Measurements from ENCODE around the gene DACT2.

DACT2 gene

DNA sequence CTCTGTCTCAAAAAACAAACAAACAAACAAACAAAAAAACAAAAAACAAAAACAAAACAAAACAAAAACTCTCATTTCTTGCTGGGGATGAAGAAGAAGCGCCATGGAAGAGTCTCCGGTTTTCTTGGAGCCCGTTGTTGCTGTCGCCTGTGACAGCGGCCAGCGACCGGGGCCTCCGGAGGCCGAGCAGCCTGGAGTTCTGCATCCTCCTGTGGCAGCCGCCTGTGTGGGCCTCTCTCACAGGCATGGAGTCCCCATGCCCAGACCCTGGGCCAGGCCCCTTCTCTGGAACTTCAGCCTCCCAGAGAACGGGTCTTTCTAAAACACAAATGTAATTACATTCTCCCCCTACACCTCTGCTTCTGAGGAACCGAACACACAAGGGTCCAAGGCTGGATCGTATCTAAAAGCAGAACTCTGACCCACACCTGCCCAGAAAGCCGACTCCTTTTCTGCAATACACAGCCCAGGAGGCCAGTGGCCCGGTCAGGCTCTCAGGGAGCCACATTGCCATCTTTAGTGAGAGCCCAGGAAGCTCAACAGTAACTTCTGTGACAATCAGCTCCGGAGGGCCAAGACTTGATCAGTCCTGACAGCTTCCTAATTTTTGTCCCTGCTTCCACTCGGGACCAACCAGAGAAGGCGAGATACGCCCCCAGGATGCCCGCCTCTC, 18.5 kb downstream of the DACT2 start:
- no peak overlapping the region for H3K27ac ChIP-seq

DNA sequence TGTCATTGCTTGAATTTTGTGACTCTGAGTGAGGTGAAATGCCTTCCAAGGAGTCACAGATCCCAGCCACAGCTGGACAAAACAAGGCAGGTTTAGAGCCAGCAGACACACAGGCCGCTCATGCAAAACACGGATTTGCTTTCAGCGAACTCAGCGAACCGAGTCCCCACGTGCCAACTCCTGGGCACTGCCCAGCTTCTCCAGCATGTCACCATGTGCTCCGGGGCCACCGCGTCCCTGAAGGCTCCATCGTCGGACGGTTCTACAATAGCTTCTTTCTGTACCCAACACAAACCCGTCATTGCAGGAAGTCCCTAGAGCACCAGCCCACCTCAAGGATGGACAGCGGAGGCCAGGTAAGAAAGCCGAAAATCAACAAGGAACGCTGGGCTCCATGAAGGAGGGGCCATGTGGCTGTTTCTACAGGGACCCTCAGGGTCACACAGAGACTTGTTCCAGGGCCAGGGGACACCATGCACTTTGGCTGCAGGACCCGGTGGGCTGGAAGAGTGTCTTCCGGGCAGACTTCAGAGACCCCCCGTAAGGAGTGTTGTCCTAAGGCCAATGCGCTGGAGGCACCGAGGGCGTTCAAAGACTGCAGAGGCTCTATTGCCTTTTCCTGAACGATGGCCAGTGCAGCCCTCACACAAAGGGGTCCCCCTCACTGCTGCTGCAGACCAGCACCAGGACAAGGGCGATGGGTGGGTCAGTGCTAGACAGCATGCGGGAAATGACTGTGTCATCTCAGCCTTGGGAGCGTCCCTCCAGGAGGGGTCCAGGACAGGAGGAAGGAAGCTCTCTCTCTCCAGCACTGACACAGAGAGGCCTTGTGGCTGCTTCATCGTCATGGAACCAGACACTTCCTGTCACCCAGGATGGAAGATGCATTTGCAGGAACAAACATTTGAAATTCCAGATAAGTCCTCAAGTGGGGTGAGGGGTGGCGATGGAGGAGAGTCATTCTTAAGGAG, 19.8 kb downstream of the DACT2 start:
- no peak for TF ChIP-seq CTCF (conservative IDR thresholded peaks at IDR 0.05)
- TF ChIP-seq ZFX (IDR thresholded peaks at IDR 0.05) = no peak
- H3K27ac ChIP-seq = no peak overlapping the region

More for the DNA sequence above, 18.5 kb downstream of the DACT2 start:
- TF ChIP-seq ZFX (IDR thresholded peaks at IDR 0.05) (no peak), CTCF (conservative IDR thresholded peaks at IDR 0.05) (no peak)

DNA sequence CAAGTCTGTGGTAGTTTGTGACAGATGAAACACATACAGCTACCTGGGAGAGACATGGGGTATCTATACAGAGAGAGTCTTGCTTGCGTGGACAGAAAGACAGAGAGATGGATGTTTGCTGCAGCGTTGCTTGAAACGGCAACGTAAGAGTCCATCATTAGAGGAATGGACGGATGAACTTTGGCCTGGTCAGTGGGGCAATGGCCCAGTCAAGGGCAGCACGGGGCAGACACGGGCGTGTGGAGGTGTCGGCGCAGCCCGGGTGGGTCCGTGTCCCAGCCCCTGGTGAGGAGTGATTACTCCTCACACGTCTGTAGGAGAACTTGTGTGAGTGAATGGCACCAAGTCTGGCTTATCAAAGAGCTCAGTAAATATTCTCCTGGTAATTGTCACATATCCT, 21.9 kb downstream of the DACT2 start:
- no peak overlapping the region for H3K27ac ChIP-seq
- TF ChIP-seq ZFX (IDR thresholded peaks at IDR 0.05) = no peak
- no peak for TF ChIP-seq CTCF (conservative IDR thresholded peaks at IDR 0.05)

GRCh38 chr6:168294901-168295300, 24.7 kb downstream of the DACT2 start:
- TF ChIP-seq ZFX (IDR thresholded peaks at IDR 0.05) = no peak
- no peak for TF ChIP-seq CTCF (conservative IDR thresholded peaks at IDR 0.05)
- H3K27ac ChIP-seq = no peak overlapping the region

DNA sequence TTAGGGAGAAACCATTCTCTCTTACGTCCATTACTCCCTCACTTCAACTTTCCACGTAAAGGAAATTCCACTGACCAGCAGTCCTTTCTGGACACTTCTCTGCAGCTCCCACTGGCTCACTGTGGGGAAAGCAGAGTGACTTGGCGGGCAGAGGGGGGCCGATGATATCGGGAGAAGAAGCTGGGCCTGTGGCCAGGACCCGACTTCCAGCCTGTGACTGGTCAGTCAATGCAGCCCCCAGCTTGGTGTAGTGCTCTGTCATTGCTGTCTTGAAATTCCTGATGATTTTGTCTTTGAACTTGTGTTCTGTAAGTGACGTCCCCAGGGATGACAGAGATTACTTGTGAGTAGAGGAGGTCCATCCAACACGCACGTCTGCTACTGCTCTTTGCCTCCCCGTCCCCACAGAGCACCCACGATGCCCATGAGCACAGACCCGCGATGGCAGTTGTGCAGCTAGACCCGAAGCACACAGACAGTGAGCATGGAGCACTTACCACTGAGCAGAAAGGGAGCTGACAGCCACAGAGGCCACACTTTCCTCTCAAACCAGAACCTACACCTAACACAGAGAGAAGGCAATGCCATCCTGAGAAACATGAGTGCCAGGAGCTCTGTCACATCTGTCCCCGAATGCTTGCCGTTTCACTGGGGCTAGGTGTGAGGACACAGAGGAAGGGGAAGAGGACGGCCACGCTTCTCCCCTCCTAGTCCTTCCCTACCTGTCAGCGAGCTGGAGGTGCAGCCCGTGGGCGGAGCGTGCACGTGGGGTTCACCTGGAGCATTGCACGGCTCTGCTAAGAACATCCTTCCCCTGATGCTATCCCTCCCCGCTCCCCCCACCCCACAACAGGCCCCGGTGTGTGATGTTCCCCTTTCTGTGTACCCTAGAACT, 25.7 kb downstream of the DACT2 start:
- H3K27ac ChIP-seq = no peak overlapping the region
- TF ChIP-seq ZFX (IDR thresholded peaks at IDR 0.05) (no peak), CTCF (conservative IDR thresholded peaks at IDR 0.05) (no peak)

DNA sequence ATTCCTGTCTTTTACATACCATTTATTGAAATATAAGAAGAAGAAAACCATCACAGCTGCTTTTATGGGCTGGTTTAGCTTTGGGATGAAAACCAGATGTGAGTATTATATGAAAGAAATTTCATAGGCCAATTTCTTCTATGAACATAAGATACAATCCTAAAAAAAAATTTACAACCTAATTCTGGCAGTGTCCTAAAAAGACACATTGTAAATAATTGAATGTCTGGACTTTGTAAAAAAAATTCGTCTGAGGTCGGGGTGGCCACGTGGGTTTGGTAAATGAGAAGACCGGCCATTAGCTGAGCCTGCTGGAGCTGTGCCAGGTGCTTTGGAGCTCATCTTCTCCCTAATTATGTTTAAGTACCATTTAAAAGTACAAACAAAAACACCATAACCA, 26.8 kb downstream of the DACT2 start:
- TF ChIP-seq CTCF (conservative IDR thresholded peaks at IDR 0.05) = no peak
- TF ChIP-seq ZFX (IDR thresholded peaks at IDR 0.05) = no peak
- H3K27ac ChIP-seq = no peak overlapping the region

Measured in C4-2B (cell line).